Tibial nerve (tissue), 4 donors: ENCODE measurements around the gene STK25.

Experiments used
- EP300 ChIP-seq, 2 donors: sonication (generic); formaldehyde crosslinking; IDR thresholded peaks; one replicate each; pipeline ENCODE4 v1.6.1; 2017; ENCODE audit warnings: antibody characterized with exemption in 2 of 2, mild to moderate bottlenecking in 1 of 2
- TF ChIP-seq, protein P1 (sequence below), 5 experiments: fragments of 200-600 bp in 3 of 5; fragments of 450-650 bp in 2 of 5; sonication (generic) in 3 of 5; IDR thresholded peaks; one replicate each; pipeline ENCODE4 v1.5.1; 2016 to 2019; ENCODE audit warnings: antibody characterized with exemption in 5 of 5, mild to moderate bottlenecking in 3 of 5, moderate library complexity in 2 of 5

GRCh38 chr2:241500431-241500975 is 7.9 kb downstream of the STK25 start:
- no peak for TF ChIP-seq EP300 (IDR thresholded peaks at IDR 0.05)
- TF ChIP-seq, protein P1, sequence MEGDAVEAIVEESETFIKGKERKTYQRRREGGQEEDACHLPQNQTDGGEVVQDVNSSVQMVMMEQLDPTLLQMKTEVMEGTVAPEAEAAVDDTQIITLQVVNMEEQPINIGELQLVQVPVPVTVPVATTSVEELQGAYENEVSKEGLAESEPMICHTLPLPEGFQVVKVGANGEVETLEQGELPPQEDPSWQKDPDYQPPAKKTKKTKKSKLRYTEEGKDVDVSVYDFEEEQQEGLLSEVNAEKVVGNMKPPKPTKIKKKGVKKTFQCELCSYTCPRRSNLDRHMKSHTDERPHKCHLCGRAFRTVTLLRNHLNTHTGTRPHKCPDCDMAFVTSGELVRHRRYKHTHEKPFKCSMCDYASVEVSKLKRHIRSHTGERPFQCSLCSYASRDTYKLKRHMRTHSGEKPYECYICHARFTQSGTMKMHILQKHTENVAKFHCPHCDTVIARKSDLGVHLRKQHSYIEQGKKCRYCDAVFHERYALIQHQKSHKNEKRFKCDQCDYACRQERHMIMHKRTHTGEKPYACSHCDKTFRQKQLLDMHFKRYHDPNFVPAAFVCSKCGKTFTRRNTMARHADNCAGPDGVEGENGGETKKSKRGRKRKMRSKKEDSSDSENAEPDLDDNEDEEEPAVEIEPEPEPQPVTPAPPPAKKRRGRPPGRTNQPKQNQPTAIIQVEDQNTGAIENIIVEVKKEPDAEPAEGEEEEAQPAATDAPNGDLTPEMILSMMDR (IDR thresholded peaks at IDR 0.05), result no peak
